Pons (tissue), 1 donor: ENCODE data around the gene CST1.
"Not testable (repeated sequence)": the region's sequence is repeated elsewhere in the genome, so short reads cannot be mapped to it uniquely, and the experiment has no call there.

Experiments
- DNase-seq: peaks from one replicate; pipeline ENCODE4 v3.0.0-alpha.2; 2016; ENCODE audit warnings: low spot score

The CST1 gene

DNA sequence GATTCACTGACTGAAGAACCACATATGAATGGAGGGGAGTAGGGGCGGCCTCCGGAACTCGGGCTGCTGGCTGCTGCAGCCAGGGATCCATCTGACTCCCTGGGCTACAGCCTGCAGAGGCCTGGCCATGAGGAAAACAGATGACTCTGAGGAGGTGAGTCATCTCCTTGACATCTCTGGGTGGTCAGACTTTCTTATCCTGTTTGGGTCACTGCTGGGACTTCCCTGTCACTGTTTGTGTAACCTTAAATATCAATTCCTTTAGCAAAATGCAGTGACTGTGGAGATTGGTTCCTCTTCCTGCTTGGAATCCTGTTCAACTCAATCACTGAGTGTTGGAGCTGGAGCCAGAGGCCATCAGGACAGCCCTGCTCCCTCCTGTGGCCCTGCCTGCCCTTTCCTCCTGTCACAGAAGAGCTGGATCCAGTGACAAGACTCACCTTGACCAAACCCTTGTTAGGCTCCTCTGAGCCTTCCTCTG is 4.4 kb upstream of the CST1 start:
- not testable (repeated sequence) for DNase-seq

DNA sequence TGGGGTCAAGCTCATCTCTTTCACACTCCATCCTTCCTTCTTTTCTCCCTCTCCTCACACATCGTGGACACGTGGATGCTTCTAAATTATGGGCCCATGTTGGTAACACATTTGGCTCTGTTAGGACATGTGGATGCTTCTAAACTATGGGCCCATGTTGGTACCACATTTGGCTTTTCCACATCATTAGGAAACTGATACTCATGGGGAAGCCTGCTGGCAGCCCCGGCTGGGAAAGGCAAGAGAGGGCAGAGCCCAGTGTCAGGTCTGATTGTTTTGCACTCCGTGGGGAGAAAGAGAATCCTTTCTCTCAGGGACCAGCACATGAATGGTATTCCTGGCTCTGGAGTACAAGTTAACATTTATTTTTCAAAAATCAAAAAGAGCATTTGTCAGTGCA is 4.0 kb upstream of the CST1 start:
- no peak for DNase-seq

DNA sequence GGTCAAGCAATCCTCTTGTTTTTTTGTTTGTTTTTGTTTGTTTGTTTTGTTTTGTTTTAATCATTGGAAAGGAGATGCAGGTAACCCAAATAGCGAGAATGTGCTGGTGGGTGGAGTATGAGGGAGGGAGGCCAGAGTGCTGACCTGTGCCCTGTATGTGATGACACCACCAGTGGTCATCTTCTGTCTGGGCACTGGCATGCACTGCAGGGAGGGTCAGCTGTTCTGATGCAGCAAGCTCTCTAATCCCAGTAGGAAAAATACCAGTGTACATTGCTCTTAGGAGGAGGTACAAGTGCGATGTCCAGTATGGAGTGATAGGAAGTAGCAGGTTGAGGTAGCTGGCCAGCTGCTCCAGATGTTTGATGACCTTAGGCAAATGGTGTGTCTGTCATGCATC is 2.9 kb upstream of the CST1 start:
- DNase-seq: no peak

DNA sequence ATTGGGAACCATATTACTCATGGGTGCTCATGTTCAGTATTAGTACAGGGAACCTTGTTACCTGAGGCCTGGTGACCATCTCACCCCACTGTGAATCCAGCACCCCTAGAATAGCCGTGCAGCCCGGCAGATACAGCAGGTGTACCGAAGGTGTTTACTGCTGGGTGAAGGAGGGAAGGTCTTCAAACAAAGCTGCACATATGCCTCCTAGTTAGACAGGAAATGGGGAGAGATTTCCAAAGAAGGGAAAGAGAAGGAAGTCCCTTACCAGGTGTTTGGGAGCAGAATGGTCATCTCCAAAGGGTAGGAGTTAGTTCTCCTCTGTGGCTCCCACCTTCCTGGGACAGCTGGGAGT is 2.4 kb upstream of the CST1 start:
- DNase-seq: no peak

DNA sequence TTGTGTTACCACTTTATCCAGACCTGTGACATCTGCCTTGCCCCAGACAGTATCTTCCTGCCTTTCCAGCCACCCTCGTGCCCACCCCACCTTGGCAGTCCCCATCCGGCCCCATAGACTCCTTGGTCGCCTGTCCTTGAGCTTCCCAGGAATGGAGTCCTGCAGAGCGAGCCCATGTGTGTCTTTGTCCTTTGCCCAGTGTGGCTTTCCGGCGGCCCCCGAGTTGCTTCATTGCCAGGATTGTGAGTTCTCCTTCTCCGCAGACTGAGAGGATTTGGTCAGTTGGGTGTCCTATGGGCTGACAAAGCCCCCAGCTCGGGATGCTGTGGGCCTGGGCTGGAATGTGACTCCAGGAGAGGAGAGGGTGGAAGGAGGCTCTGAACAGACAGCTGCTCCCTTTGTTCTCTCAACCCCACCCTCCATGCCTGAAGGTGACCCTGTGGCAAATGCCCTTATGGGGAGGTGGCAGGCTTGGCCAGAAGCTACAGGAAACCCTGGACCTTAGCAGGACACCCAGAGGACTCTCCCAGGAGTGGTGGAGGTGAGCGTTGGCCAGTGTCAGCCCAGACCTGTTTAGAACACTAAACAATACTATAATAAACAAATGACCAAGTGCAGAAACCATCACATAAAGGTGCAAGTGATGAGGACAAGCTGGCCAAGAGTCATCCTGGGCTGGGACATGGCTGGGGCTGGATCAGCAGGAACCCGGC is 1.9 kb upstream of the CST1 start:
- no peak for DNase-seq

DNA sequence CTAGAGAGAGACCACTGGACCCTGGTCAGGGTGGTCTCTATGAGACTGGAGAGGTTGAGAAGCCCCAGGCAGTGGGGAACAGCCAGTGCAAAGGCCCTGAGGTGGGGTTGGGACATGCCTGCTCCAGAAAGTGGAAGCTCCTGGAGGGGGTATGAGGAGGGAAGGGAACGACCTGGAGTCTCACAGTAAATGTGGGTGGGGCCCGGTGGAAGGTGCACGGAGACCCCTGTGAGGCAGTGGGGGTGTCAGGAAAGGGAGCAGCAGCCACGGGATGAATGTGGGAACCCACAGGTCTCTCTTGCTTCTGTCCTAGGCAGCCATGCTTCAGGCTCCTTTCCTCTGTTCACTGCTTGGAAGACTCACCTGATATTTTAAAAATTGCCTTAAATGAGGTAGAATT is 1.3 kb upstream of the CST1 start:
- DNase-seq: no peak

DNA sequence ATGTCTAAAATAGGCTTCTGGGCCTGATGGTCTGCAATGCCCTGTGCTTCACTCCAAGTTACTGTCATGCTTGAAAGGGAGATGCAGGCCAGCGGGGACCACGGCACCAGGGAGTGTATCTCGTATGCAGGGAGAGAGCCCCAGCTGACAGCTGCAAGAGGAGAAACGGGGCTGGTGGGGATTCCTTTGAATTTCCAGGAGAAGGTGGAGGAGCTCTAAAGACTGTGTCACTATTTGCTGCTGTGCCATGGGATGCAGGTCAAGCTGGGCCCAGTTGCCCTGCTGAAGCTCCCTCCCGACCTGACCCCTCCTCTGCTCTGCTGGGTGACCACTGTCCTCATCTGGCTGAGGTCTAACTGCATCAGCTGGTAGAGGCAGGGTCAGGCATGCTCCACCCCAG is 989 bp downstream of the CST1 start:
- no peak for DNase-seq

DNA sequence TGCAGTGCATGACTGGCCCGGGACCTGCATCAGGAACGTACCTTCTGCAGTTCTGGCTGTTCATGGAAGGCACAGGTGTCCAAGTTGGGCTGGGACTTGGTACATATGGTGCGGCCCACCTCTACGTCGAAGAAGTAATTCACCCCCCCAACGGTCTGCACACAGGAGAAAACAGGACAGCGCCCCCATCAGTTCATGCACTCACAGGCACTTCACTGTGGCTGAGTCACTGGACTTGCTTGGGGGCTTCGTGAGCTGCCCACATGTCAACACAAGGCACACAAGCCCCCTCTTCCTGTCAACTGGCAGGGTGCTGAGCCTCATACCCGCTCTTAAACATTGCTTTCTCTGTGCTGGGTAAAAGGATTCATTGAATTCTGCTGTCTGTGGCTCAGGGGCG is 1.8 kb downstream of the CST1 start:
- DNase-seq: not testable (repeated sequence)

DNA sequence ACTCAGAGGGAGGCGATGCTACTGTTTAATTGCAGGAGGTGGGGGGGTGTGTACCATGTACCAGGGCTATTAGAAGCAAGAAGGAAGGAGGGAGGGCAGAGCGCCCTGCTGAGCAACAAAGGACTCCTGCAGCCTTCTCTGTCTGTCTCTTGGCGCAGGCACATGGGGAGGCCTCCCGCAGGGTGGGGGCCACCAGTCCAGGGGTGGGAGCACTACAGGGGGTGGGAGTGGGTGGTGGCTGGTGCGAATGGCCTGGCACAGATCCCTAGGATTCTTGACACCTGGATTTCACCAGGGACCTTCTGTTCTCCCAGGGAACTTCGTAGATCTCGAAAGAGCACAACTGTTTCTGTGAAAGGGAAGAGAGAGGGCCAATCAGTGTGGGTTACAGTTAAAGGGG is 3.2 kb downstream of the CST1 start:
- DNase-seq: not testable (repeated sequence)

DNA sequence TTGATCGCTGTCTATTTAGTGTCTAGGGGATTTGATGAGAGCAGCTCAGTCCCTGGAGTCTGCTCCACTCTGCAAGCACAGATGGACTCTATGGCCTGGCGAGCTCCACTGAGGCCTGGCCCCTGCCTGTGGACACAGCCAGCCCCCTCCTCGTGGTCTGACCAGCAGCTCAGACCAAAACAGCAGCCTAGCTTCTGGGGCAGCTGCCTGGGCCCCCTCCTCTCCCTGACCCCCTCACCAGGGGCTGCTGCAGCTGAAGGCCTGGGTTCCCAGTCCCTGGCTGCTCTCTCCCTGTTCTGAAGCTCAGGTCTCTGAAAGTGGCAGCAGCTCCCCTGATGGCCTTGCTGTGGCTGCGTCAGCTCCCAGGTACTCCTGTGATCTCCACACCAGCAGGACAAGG is 3.6 kb downstream of the CST1 start:
- DNase-seq: not testable (repeated sequence)

DNA sequence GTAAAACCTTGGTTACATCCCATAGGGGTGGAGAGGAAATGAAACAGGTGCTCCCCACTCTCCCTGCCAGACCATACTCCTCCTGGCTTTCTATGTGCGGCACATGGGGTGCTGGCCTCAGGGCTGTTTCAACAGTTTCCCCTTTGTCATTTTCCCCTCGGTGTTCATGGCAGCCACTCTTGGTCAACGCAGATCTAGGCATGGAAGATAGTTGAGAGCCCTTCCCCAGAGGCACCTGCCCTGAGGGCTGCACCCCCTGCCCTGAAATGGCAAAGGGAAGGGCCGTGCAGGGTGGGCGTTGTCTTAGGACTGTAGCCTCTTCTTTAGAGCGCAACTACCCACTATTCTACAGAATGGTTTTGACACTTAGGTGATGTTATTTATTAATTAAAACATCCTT is 4.4 kb downstream of the CST1 start:
- no peak for DNase-seq

DNA sequence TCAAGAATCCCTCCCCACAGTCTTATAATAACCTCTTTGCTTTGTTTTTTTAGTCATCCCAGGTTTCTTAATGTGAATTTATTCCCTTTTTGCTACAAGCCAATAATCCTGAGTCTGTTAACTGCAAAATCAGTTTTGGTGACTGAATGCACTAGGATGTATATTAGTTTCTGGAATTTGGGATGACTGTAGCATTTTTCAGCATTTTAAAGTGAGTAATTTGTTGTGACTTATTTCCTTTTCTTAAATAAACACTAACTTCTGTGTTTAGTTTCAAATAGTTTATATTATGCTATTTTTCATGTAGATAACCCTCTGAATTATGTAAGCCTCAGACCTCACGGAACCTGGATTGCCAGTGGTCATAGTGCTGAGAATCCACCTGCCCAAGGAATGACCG is 5.5 kb downstream of the CST1 start:
- no peak for DNase-seq

DNA sequence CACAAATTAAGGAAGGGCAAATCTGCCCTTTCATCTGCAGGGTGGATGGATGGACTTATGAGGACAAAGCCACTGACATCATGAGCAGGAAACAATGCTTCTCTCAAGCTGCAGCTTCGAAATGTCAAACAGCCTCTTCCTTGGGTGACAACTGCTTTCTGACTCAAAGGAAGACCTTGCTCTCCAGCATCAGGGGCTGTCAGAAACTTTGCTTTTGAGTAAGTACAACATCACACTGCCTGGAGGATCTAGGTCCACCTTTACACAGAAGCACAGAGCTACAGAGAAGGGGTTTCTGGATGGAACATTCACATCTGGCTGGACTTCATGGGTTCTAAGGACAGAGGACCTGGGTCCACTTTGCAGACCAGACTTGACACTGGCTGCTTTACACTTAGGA is 5.9 kb downstream of the CST1 start:
- no peak for DNase-seq

DNA sequence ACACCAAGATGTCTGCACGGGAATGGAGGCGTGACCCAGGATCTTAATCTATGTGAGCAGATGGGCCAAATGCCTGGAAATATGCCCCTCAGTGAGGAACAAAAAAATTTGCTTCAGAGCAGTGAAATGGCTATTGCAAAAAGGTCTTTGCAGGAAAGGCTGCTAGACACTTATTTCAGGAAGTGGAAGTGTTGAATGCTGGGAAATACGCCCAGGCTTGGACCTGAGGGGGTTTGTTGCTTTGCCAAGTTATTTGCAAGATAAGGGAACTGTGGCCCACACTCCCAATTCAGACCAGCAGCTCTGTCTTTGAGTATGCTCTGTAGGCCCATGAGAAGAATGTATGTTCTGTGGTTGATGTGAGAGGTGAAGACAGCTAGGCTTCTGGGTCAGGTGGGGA is 15.3 kb downstream of the CST1 start:
- DNase-seq: peak; percentile 19

DNA sequence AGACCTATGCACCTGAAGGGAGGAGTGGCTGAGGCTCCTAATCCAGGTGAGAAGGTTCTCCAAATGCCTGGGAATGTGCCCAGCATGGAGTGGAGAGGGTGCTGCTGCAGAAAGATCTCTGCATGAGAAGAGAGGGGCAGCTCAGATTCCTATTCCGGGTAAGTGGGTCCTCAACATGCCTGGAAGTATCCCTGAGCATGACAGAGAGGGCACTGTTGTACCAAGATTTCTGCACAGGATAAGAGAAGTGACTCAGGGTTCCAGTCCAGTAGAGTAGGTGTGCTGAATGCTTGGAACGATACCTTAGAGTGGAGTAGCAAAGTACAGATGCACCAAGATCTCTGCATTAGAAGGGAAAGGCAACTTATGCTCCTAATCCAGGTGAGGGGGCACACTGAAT is 15.8 kb downstream of the CST1 start:
- not testable (repeated sequence) for DNase-seq

DNA sequence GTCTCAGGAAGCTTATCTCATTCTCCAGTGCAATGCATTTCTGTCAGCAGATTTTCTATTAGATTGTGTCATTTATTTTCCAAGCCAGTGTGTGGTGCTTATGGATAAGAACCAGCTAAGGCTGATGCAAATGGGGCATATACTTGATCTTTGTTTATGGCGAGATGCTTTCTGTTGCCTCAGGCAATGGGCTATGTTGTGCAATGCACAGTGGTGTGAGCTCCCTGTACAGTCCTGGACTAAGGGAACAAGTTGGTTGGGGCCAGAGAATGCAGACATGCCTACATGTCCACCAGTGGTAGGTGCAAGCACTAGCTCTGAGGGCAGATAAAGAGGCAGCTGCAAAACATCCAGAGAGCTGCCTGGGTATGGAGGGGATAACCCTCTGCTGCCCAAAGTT is 16.3 kb downstream of the CST1 start:
- DNase-seq: not testable (repeated sequence)

DNA sequence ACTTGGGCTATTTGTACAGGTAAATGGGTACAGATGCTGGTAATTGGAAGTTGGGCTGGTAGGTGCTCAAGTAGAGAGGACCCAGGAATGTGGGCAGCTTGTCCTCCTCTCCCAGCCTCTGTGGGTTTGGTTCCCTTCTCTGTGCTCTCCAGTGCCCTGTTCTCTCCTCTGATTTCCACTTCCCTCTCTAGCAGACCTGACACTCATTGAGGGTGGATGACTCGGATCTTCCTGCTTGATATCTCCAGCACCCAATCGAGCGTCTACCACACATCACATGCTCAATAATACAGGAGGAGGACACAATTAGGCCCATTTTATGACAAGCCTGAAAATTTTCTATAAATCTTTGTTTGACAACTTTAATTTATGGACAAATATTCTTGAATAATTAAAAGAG is 23.7 kb downstream of the CST1 start:
- no peak for DNase-seq

DNA sequence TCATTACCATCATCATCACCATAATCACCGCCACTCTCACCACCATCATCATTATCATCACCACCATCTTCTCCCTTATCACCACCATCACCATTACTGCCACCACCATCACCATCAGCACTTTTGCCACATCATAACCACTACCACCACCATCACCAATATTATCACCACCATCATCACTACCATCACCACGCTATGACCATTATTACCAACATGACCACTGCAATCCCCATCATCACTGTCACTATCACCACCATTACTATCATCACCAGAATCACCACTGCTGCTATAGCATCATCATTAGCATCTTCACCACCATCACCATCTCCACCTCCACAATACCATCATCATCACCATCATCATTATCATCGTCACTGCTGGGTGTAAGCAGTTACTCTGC is 25.6 kb downstream of the CST1 start:
- no peak for DNase-seq

DNA sequence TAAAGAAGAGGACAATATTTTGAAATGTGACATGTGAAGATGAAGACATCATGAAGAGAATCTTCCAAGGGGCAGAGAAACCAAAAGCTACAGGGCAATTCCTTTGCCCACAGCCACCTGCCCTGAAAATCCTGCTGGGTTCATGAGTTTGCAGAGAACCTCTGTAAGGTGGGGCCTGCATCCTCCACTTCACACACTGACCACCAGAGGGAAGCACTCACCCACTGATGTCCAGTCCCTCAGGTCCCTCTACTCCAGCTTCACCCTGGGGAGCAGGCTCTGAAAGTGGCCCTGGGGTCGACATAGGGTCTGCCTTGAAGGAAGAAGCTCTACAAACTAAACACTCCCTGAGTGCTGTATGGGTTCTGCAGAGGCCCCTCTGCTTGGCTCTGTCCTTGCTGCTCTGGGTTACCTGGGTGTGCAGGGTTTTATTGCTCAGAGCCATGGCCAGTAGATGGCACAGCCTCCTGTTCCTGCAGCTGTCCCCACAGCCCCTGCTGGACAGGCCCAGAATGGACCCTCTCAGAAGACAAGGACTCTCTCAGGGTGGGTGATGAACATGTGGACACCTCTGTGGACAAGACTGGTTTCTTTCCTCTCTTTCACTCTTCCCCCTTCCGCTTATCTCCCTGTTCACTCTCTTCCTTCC is 27.0 kb downstream of the CST1 start:
- DNase-seq: not testable (repeated sequence)

DNA sequence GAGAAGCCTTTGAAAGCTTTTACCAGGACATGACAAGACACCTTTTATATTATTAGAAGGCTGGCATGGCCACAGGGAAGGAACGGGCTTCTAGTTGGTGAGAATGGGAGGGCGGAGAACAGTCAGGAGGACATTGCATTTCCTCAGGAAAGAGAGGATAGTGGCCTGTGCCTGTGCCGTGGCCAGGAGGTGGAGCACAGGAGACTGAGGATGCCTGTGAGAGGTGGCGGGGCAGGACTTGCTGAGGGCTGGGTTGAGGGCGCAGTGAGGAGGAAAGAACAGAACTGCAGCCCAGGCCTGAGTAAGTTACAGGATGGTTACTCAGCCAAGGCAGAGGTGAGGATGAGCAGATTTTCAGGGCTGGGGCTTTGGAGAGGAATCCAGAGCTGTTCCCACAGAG is 27.9 kb downstream of the CST1 start:
- not testable (repeated sequence) for DNase-seq

DNA sequence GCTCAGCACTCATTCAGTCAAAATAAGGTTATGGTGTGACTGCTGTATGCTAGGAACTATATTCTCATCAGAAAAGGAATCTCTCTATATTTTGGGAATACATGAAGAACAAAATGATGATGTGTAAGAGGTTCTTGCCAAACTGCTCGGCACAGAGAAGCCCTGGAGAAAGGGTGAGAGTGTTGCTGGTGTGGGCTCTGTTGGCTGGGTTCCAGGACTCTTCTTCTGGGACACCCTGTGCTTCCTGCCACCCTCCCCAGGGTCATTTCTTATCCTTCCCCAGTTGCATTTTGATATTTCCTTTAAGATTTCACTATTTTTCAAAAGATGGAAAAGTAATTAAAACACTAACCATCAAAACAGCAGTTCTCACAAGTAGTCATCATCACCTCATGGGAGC is 28.8 kb downstream of the CST1 start:
- DNase-seq: no peak

DNA sequence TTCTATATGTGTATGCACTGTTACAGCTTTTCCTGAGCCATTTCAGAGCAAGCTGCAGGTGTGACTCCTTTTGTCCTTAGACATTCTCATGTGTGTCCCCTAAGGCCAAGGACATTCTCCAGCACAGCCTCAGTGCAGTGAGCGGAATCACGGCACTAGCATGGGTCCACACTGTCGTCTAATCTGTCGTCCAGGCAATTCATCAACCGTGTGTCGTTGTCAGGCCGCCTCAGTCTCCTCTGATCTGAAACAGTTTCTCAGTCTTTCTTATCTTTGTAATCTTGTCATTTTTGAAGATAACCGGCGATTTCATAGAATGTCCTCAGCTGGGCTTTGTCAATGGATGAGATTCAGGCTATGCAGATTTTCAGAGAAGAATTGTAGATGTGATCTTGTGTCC is 31.4 kb downstream of the CST1 start:
- not testable (repeated sequence) for DNase-seq

DNA sequence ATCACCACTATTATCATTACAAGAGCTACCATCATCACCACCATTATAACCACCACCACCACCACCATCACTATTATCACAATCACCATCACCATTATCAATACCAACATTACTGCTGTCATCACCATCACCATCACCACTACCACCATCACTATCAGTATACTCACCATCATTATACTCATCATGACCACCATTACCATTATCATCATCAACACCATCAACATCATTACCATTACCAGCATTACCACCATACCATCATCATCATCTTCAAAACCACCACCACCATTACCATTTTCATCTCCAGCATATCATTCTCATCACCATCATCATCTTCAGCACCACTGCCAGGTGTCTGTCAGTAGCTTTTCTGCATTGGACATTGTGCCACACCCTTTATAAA is 39.0 kb downstream of the CST1 start:
- not testable (repeated sequence) for DNase-seq

DNA sequence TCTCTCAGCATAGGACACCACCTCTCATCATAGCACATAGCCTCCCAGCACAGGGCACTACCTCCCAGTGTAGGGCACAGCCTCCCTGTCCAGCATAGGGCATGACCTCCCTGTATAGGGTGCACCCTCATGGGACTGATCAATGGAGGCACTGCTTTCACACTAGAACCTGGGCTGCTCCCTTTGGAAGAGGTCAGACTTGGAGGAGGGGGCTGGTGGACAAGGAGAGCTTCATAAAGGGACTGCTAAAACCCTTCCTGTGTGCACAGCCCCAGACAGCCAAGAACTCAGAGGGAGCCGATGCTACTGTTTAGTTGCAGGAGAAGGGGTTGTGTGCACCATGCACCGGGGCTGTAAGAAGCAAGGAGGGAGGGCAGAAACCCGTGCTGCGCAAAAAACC is 40.0 kb downstream of the CST1 start:
- DNase-seq: no peak
